Measurements from ENCODE around the gene GABARAPL1.

The GABARAPL1 gene

GRCh38 chr12:10234562-10234961, 21.9 kb downstream of the GABARAPL1 start:
- DNase-seq (ENCODE audit: low read depth), result no peak

- peak; percentile 9 for DNase-seq (ENCODE audit: low read depth)
These were observed 23.3 kb downstream of the GABARAPL1 start for GRCh38 chr12:10235761-10236631.

GRCh38 chr12:10236720-10237119, 24.0 kb downstream of the GABARAPL1 start:
- DNase-seq (ENCODE audit: low read depth), result no peak

GRCh38 chr12:10238526-10238925, 25.8 kb downstream of the GABARAPL1 start:
- no peak for DNase-seq (ENCODE audit: low read depth)

DNA sequence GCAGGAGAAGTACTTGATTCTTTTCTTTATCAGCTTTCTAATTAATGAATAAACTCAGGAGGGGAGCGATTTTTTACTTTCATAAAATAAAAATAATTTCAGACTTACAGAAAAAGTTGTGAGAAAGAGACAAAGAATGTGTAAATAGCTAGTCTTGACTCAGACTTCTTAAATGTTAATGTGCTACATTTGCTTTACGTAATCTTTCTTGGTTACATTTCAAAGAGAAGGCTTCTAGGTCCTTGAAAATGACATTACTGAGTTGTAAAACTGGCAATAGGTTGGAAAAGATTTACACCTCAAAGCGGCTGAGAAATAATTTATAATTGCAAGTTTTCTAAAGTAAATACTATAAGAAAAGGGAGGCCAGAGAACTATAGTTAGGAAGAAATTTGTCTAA, 28.6 kb downstream of the GABARAPL1 start:
- no peak for DNase-seq (ENCODE audit: low read depth)

- no peak for DNase-seq (ENCODE audit: low read depth)
These were observed 29.1 kb downstream of the GABARAPL1 start for GRCh38 chr12:10241727-10242126.

- no peak for DNase-seq (ENCODE audit: low read depth)
These were observed 29.9 kb downstream of the GABARAPL1 start for GRCh38 chr12:10242539-10242938.

- DNase-seq (ENCODE audit: low read depth), result no peak
These were observed 31.3 kb downstream of the GABARAPL1 start for GRCh38 chr12:10243818-10244520.

GRCh38 chr12:10247436-10248058, 34.9 kb downstream of the GABARAPL1 start:
- no peak for DNase-seq (ENCODE audit: low read depth)

DNA sequence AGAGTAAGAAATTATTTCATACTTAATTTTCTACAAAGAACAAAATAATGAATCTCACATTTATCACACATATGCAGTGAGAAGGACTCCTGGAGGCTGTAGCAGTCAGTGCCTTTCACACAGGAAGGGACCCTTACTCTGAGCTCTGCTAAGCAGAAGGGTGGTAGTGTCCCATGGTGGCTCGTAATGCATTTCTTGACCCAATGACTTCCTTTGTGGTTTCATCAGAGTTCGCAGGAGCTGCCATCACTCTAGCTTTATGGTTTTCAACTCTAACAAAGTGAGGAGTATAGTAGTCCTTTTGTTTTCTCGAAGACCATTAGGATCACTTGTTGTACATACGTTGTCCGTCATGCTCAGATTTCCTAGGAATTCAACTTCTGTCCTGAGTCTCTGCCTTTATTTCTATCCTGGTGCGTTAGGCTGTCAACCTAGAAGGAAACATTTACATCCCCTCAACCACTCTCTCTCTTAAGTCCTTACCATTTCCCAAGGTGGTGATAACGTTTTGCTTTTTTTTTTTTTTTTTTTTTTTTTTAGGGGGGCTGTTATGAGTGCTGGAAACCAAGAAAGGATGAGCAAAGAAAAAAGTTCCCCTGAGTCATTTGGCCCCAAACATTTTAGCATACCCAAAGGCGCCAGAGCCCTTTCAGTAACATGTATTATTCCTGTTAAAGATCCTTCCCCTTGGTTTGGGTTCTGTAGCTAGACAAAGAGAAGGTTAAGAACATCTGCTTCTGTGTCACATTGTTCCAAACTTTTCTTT, 37.2 kb downstream of the GABARAPL1 start:
- DNase-seq (ENCODE audit: low read depth), result no peak

GRCh38 chr12:10251669-10252068, 39.0 kb downstream of the GABARAPL1 start:
- no peak for DNase-seq (ENCODE audit: low read depth)

- no peak for DNase-seq (ENCODE audit: low read depth)
These were observed 39.5 kb downstream of the GABARAPL1 start for GRCh38 chr12:10252201-10252600.

GRCh38 chr12:10256064-10256463, 43.4 kb downstream of the GABARAPL1 start:
- no peak for DNase-seq (ENCODE audit: low read depth)

GRCh38 chr12:10260927-10261326, 48.2 kb downstream of the GABARAPL1 start:
- no peak for DNase-seq (ENCODE audit: low read depth)

DNA sequence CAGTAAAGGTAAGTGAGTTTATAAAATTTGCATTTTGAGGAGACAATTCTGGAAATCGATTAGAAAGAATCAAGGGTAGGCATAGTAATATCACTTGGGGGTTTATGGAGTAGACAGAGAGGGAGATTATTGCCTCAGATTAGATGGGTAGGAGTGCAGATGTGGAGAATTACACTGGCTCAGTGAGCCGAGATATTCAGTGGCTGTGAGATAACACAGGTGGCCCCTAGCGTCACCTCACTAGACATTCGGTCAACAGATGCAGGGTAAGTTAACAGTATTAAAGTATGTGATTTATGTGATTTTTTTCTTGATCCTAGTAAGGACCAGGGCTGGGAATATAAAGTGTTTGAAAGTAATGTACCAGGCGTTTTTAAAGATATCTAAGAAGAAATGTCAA, 55.4 kb downstream of the GABARAPL1 start:
- DNase-seq (ENCODE audit: low read depth), result no peak

- DNase-seq (ENCODE audit: low read depth), result no peak
These were observed 59.8 kb downstream of the GABARAPL1 start for GRCh38 chr12:10272467-10272866.
